HepG2 (cell line): Measurements from ENCODE around the gene RNU6-1. TPM values are rescaled to one million over a fixed set of nuclear protein-coding genes. Genes with fewer than 3 reads are reported as not detected.

ENCODE experiments used
- ARID2 ChIP-seq: sonication (generic); formaldehyde crosslinking; IDR thresholded peaks from 2 replicates; pipeline ENCODE4 v1.8.1; 2022; ENCODE audit warnings: mild to moderate bottlenecking, missing genetic modification reagents, borderline replicate concordance
- CEBPB ChIP-seq: IDR thresholded peaks from 2 replicates; pipeline ENCODE4 v1.6.1; 2011; ENCODE audit warnings: low read depth, low read length, improper control_type of control experiment, borderline replicate concordance
- DNMT3B ChIP-seq: conservative IDR thresholded peaks from 2 replicates; pipeline ENCODE4 v1.6.1; 2016; ENCODE audit warnings: missing biosample characterization, control low read depth
- HDAC1 ChIP-seq: sonication (generic); formaldehyde crosslinking; IDR thresholded peaks from 2 replicates; pipeline ENCODE4 v1.5.1; 2020; ENCODE audit warnings: mild to moderate bottlenecking, missing genetic modification reagents
- HES4 ChIP-seq: sonication (generic); formaldehyde crosslinking; IDR thresholded peaks from 2 replicates; pipeline ENCODE4 v1.9.0; 2021; ENCODE audit warnings: mild to moderate bottlenecking, missing genetic modification reagents, borderline replicate concordance
- JUN ChIP-seq: sonication (generic); formaldehyde crosslinking; IDR thresholded peaks from 2 replicates; pipeline ENCODE4 v1.4.0; 2020; ENCODE audit warnings: mild to moderate bottlenecking, missing genetic modification reagents
- MIER3 ChIP-seq: IDR thresholded peaks from 2 replicates; pipeline ENCODE4 v1.6.1; 2016; ENCODE audit warnings: missing compliant biosample characterization, borderline replicate concordance
- PHF21A ChIP-seq: sonication (generic); formaldehyde crosslinking; IDR thresholded peaks from 2 replicates; pipeline ENCODE4 v1.5.0; 2020; ENCODE audit warnings: mild to moderate bottlenecking, missing genetic modification reagents
- PHF8 ChIP-seq: sonication (generic); formaldehyde crosslinking; IDR thresholded peaks from 2 replicates; pipeline ENCODE4 v1.5.0; 2020; ENCODE audit warnings: missing genetic modification reagents
- SAP130 ChIP-seq: IDR thresholded peaks from 2 replicates; pipeline ENCODE4 v1.6.1; 2016; ENCODE audit warnings: low read depth
- SP2 ChIP-seq: sonication (generic); formaldehyde crosslinking; IDR thresholded peaks from 2 replicates; pipeline ENCODE4 v1.5.1; 2020; ENCODE audit warnings: mild to moderate bottlenecking, missing genetic modification reagents
- TBP ChIP-seq: sonication (generic); formaldehyde crosslinking; IDR thresholded peaks from 2 replicates; pipeline ENCODE4 v1.5.0; 2020; ENCODE audit warnings: missing genetic modification reagents
- ZNF234 ChIP-seq: sonication (generic); formaldehyde crosslinking; conservative IDR thresholded peaks from 2 replicates; pipeline ENCODE4 v1.5.1; 2020; ENCODE audit warnings: mild to moderate bottlenecking, missing genetic modification reagents
- ZNF382 ChIP-seq: sonication (generic); formaldehyde crosslinking; IDR thresholded peaks from 2 replicates; pipeline ENCODE4 v1.5.0; 2020; ENCODE audit warnings: missing genetic modification reagents, mild to moderate bottlenecking, borderline replicate concordance
- ZNF879 ChIP-seq: sonication (generic); formaldehyde crosslinking; IDR thresholded peaks from 2 replicates; pipeline ENCODE4 v1.8.1; 2023; ENCODE audit warnings: missing genetic modification reagents
- polyA plus RNA-seq, 8 experiments: library from polyadenylated mRNA; depleted of rRNA in 3 of 8; stranded (reverse) in 7 of 8; unstranded in 1 of 8; fragments of >200 nt; fragmentation: Illumina TruSeq in 4 of 8; extraction: Trizol in 4 of 8; gene quantifications; 2 replicates each; pipeline versions ENCODE4 v1.2.1 to v1.2.3, GENCODE V29; 2011 to 2016; ENCODE audit warnings: low read depth in 4 of 8, missing spikeins in 1 of 8, mixed read lengths in 1 of 8; ENCODE audit not compliant: insufficient read depth in 1 of 8
- total RNA-seq, 5 experiments: library from RNA; depleted of rRNA; stranded (reverse); fragments of >200 nt; fragmentation: Illumina TruSeq; extraction: Trizol; gene quantifications; 2 replicates each; pipeline ENCODE4 v1.2.3, GENCODE V29; 2016; ENCODE audit warnings: low read depth in 1 of 5
- TF ChIP-seq, protein P1 (sequence below): sonication (generic); formaldehyde crosslinking; conservative IDR thresholded peaks from 2 replicates; pipeline ENCODE4 v1.4.0; 2020; ENCODE audit warnings: missing genetic modification reagents
- TF ChIP-seq, protein P2 (sequence below): sonication (generic); formaldehyde crosslinking; IDR thresholded peaks from 2 replicates; pipeline ENCODE4 v1.5.0; 2020; ENCODE audit warnings: missing genetic modification reagents
- TF ChIP-seq, protein P3 (sequence below): sonication (generic); formaldehyde crosslinking; conservative IDR thresholded peaks from 2 replicates; pipeline ENCODE4 v1.4.0; 2020; ENCODE audit warnings: missing genetic modification reagents
- TF ChIP-seq, protein P4 (sequence below): IDR thresholded peaks from 2 replicates; pipeline ENCODE4 v1.6.1; 2016; ENCODE audit warnings: missing compliant biosample characterization, missing genetic modification reagents, borderline replicate concordance
- TF ChIP-seq, protein P5 (sequence below): sonication (generic); formaldehyde crosslinking; IDR thresholded peaks from 2 replicates; pipeline ENCODE4 v1.4.0; 2020; ENCODE audit warnings: mild to moderate bottlenecking, missing genetic modification reagents
- TF ChIP-seq, protein P6 (sequence below): IDR thresholded peaks from 2 replicates; pipeline ENCODE4 v1.6.1; 2016; ENCODE audit warnings: control low read depth

The RNU6-1 gene
- total and polyA plus RNA-seq, 2 of the 13 experiments (the other 11 are each of a cell fraction or from before 2014, with no cell fraction given), result under 0.01 TPM; not detected in 1

DNA sequence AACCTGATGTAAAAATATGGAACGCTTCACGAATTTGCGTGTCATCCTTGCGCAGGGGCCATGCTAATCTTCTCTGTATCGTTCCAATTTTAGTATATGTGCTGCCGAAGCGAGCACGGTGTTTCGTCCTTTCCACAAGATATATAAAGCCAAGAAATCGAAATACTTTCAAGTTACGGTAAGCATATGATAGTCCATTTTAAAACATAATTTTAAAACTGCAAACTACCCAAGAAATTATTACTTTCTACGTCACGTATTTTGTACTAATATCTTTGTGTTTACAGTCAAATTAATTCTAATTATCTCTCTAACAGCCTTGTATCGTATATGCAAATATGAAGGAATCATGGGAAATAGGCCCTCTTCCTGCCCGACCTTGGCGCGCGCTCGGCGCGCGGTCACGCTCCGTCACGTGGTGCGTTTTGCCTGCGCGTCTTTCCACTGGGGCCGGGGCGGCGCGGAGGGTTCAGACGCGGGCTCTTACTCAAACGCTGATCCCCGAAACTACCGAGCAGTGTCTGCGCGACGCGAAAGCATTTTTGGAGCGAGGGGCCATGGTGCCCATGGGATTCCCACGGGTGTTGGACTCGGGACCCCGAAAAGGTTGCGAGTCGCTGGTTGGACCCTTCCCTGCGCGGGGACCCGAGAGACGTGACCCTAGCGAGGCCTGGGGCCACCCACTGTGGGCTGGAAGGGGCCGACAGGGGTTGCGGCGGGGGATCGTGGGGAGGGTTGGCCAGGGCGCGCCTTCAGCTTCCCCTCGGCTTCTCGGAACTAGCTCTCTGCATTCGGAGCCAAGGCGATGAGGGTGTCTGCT lies at the start of gene RNU6-1 (continued):
- TF ChIP-seq, protein P1, sequence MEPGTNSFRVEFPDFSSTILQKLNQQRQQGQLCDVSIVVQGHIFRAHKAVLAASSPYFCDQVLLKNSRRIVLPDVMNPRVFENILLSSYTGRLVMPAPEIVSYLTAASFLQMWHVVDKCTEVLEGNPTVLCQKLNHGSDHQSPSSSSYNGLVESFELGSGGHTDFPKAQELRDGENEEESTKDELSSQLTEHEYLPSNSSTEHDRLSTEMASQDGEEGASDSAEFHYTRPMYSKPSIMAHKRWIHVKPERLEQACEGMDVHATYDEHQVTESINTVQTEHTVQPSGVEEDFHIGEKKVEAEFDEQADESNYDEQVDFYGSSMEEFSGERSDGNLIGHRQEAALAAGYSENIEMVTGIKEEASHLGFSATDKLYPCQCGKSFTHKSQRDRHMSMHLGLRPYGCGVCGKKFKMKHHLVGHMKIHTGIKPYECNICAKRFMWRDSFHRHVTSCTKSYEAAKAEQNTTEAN (CRISPR knock-in tag), result no peak
- TF ChIP-seq, protein P2, sequence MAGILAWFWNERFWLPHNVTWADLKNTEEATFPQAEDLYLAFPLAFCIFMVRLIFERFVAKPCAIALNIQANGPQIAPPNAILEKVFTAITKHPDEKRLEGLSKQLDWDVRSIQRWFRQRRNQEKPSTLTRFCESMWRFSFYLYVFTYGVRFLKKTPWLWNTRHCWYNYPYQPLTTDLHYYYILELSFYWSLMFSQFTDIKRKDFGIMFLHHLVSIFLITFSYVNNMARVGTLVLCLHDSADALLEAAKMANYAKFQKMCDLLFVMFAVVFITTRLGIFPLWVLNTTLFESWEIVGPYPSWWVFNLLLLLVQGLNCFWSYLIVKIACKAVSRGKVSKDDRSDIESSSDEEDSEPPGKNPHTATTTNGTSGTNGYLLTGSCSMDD (CRISPR knock-in tag), result no peak
- TF ChIP-seq DNMT3B, result no peak
- 0 out of 2 replicates have a peak, but pooled peaks have one; percentile 32 for TF ChIP-seq ARID2
- no peak for TF ChIP-seq HES4 (CRISPR knock-in tag)
- TF ChIP-seq, protein P3, sequence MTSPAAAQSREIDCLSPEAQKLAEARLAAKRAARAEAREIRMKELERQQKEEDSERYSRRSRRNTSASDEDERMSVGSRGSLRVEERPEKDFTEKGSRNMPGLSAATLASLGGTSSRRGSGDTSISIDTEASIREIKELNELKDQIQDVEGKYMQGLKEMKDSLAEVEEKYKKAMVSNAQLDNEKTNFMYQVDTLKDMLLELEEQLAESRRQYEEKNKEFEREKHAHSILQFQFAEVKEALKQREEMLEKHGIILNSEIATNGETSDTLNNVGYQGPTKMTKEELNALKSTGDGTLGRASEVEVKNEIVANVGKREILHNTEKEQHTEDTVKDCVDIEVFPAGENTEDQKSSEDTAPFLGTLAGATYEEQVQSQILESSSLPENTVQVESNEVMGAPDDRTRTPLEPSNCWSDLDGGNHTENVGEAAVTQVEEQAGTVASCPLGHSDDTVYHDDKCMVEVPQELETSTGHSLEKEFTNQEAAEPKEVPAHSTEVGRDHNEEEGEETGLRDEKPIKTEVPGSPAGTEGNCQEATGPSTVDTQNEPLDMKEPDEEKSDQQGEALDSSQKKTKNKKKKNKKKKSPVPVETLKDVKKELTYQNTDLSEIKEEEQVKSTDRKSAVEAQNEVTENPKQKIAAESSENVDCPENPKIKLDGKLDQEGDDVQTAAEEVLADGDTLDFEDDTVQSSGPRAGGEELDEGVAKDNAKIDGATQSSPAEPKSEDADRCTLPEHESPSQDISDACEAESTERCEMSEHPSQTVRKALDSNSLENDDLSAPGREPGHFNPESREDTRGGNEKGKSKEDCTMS (CRISPR knock-in tag), result no peak
- TF ChIP-seq SP2, result no peak
- TF ChIP-seq ZNF234 (CRISPR knock-in tag), result no peak
- no peak for TF ChIP-seq TBP (CRISPR knock-in tag)
- peak; percentile 76 for TF ChIP-seq PHF21A (CRISPR knock-in tag)
- TF ChIP-seq, protein P4, sequence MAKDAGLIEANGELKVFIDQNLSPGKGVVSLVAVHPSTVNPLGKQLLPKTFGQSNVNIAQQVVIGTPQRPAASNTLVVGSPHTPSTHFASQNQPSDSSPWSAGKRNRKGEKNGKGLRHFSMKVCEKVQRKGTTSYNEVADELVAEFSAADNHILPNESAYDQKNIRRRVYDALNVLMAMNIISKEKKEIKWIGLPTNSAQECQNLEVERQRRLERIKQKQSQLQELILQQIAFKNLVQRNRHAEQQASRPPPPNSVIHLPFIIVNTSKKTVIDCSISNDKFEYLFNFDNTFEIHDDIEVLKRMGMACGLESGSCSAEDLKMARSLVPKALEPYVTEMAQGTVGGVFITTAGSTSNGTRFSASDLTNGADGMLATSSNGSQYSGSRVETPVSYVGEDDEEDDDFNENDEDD (CRISPR knock-in tag), result no peak
- TF ChIP-seq ZNF879 (CRISPR knock-in tag), result no peak
- no peak for TF ChIP-seq CEBPB
- no peak for TF ChIP-seq MIER3 (CRISPR knock-in tag)
- no peak for TF ChIP-seq JUN (CRISPR knock-in tag)
- peak; percentile 65; the same call in 1 of the 2 replicates for TF ChIP-seq HDAC1 (CRISPR knock-in tag)
- TF ChIP-seq, protein P5, sequence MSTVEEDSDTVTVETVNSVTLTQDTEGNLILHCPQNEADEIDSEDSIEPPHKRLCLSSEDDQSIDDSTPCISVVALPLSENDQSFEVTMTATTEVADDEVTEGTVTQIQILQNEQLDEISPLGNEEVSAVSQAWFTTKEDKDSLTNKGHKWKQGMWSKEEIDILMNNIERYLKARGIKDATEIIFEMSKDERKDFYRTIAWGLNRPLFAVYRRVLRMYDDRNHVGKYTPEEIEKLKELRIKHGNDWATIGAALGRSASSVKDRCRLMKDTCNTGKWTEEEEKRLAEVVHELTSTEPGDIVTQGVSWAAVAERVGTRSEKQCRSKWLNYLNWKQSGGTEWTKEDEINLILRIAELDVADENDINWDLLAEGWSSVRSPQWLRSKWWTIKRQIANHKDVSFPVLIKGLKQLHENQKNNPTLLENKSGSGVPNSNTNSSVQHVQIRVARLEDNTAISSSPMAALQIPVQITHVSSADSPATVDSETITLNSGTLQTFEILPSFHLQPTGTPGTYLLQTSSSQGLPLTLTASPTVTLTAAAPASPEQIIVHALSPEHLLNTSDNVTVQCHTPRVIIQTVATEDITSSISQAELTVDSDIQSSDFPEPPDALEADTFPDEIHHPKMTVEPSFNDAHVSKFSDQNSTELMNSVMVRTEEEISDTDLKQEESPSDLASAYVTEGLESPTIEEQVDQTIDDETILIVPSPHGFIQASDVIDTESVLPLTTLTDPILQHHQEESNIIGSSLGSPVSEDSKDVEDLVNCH, result no peak
- TF ChIP-seq, protein P6, sequence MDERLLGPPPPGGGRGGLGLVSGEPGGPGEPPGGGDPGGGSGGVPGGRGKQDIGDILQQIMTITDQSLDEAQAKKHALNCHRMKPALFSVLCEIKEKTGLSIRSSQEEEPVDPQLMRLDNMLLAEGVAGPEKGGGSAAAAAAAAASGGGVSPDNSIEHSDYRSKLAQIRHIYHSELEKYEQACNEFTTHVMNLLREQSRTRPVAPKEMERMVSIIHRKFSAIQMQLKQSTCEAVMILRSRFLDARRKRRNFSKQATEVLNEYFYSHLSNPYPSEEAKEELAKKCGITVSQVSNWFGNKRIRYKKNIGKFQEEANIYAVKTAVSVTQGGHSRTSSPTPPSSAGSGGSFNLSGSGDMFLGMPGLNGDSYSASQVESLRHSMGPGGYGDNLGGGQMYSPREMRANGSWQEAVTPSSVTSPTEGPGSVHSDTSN (CRISPR knock-in tag), result no peak
- no peak for TF ChIP-seq ZNF382 (CRISPR knock-in tag)
- peak; percentile 63 for TF ChIP-seq SAP130 (CRISPR knock-in tag)
- TF ChIP-seq PHF8 (CRISPR knock-in tag), result peak; percentile 85
